A549 (cell line): Measurements from ENCODE around the gene ACOXL. TPM values are rescaled to one million over a fixed set of nuclear protein-coding genes. Genes with fewer than 3 reads are reported as not detected.

ENCODE experiments used
- ATAC-seq, 2 experiments: fragments of 200-7000 bp in 1 of 2; fragments of >200 bp in 1 of 2; cut with Nextera tagmentation in 1 of 2; cut with Tn5 transposase in 1 of 2; 3 replicates each; pipeline versions ENCODE4 v1.8.0 to v1.9.1; 2018 to 2020; ENCODE audit warnings: mild to moderate bottlenecking in 1 of 2, moderate library complexity in 1 of 2
- CTCF ChIA-PET: fragments of 300-600 bp; sonication (Branson Sonifier 250); formaldehyde crosslinking; extraction: SDS; loops from one replicate; lab custom pipeline; 2021; ENCODE audit warnings: antibody characterized with exemption, inconsistent platforms; lab: Yijun Ruan, JAX
- POLR2A ChIA-PET: fragments of 350-600 bp; formaldehyde crosslinking; extraction: SDS; loops from one replicate; lab custom pipeline; 2021; ENCODE audit warnings: antibody characterized with exemption, inconsistent platforms; lab: Yijun Ruan, JAX
- DNase-seq, 2 experiments: peaks; one replicate each; pipeline versions ENCODE4 v3.0.0 to v3.0.0-alpha.2; 2011 to 2016; ENCODE audit warnings: low read depth in 1 of 2, low spot score in 1 of 2
- FAIRE-seq: peaks from 2 replicates; lab custom pipeline; 2011; peaks lifted over from hg19 to GRCh38; lab: Jason Lieb, UNC
- H3K27ac ChIP-seq, 2 experiments: fragments of >200 bp; sonication (Bioruptor Twin); formaldehyde crosslinking; 3 replicates each; pipeline ENCODE4 v1.5.1; 2016 to 2017
- H3K4me1 ChIP-seq: fragments of >200 bp; sonication (Bioruptor Twin); formaldehyde crosslinking; 3 replicates; pipeline ENCODE4 v1.6.1; 2016
- H3K4me2 ChIP-seq: fragments of >200 bp; sonication (Bioruptor Twin); formaldehyde crosslinking; 3 replicates; pipeline ENCODE4 v1.6.1; 2016
- H3K4me3 ChIP-seq: fragments of >200 bp; sonication (Bioruptor Twin); formaldehyde crosslinking; 3 replicates; pipeline ENCODE4 v1.5.1; 2016
- H3K9me3 ChIP-seq: fragments of >200 bp; sonication (Bioruptor Twin); formaldehyde crosslinking; 3 replicates; pipeline ENCODE4 v1.6.1; 2016
- CBX2 ChIP-seq: fragments of 200-600 bp; sonication (generic); IDR thresholded peaks from 2 replicates; pipeline ENCODE4 v1.6.1; 2016; ENCODE audit warnings: low read depth, mild to moderate bottlenecking, borderline replicate concordance
- CHD4 ChIP-seq: fragments of 200-600 bp; sonication (generic); IDR thresholded peaks from 2 replicates; pipeline ENCODE4 v1.6.1; 2016; ENCODE audit warnings: antibody characterized with exemption, mild to moderate bottlenecking, borderline replicate concordance
- EHMT2 ChIP-seq: fragments of 200-600 bp; sonication (generic); IDR thresholded peaks from 2 replicates; pipeline ENCODE4 v1.6.1; 2016; ENCODE audit warnings: antibody characterized with exemption, low read depth, mild to moderate bottlenecking, moderate library complexity
- EP300 ChIP-seq, 2 experiments: fragments of >200 bp; sonication (Bioruptor Twin); formaldehyde crosslinking; IDR thresholded peaks; 2 replicates in 1 of 2; 3 replicates in 1 of 2; pipeline ENCODE4 v1.6.1; 2016 to 2017
- FOSB ChIP-seq: fragments of 250-450 bp; sonication (Bioruptor Pico); IDR thresholded peaks from 2 replicates; pipeline ENCODE4 v1.5.0; 2020; ENCODE audit warnings: mild to moderate bottlenecking, moderate library complexity
- FOSL2 ChIP-seq, 2 experiments: fragments of 450-650 bp in 1 of 2; fragments of >200 bp in 1 of 2; sonication (Bioruptor Twin) in 1 of 2; formaldehyde crosslinking; IDR thresholded peaks; 2 replicates each; pipeline versions ENCODE4 v1.5.0 to v1.6.1; 2016 to 2020; ENCODE audit warnings: mild to moderate bottlenecking in 1 of 2, moderate library complexity in 1 of 2
- FOXS1 ChIP-seq: fragments of 250-450 bp; sonication (Bioruptor Pico); IDR thresholded peaks from 2 replicates; pipeline ENCODE4 v1.5.0; 2020; ENCODE audit warnings: mild to moderate bottlenecking, moderate library complexity
- HOXB5 ChIP-seq: fragments of 250-450 bp; sonication (Bioruptor Pico); IDR thresholded peaks from 2 replicates; pipeline ENCODE4 v1.5.0; 2020; ENCODE audit warnings: mild to moderate bottlenecking, moderate library complexity
- KDM1A ChIP-seq: fragments of 200-600 bp; sonication (generic); IDR thresholded peaks from 2 replicates; pipeline ENCODE4 v1.6.1; 2016; ENCODE audit warnings: low read depth, mild to moderate bottlenecking
- KDM5A ChIP-seq: fragments of 200-600 bp; sonication (generic); IDR thresholded peaks from 2 replicates; pipeline ENCODE4 v1.6.1; 2016; ENCODE audit warnings: antibody characterized with exemption, mild to moderate bottlenecking
- MAFK ChIP-seq: fragments of 450-650 bp; IDR thresholded peaks from 2 replicates; pipeline ENCODE4 v1.6.1; 2014; ENCODE audit not compliant: partially characterized antibody
- MAZ ChIP-seq: fragments of 150-350 bp; IDR thresholded peaks from 2 replicates; pipeline ENCODE4 v1.6.1; 2014; ENCODE audit warnings: antibody characterized with exemption, low read depth, low read length, borderline replicate concordance
- NFE2L2 ChIP-seq: fragments of 150-350 bp; conservative IDR thresholded peaks from 2 replicates; pipeline ENCODE4 v1.6.1; 2014; ENCODE audit warnings: low read length
- PHF8 ChIP-seq: fragments of 200-600 bp; sonication (generic); IDR thresholded peaks from 2 replicates; pipeline ENCODE4 v1.6.1; 2016; ENCODE audit warnings: low read depth, mild to moderate bottlenecking, antibody characterized with exemption, moderate library complexity, borderline replicate concordance
- RARB ChIP-seq: fragments of 250-450 bp; sonication (Bioruptor Pico); IDR thresholded peaks from 2 replicates; pipeline ENCODE4 v1.8.0; 2021; ENCODE audit warnings: mild to moderate bottlenecking, moderate library complexity
- RCOR1 ChIP-seq: fragments of 150-350 bp; IDR thresholded peaks from 2 replicates; pipeline ENCODE4 v1.6.1; 2014; ENCODE audit warnings: antibody characterized with exemption, low read length, low read depth
- RFX5 ChIP-seq: fragments of 450-650 bp; IDR thresholded peaks from 2 replicates; pipeline ENCODE4 v1.7.1; 2014; ENCODE audit warnings: antibody characterized with exemption, mild to moderate bottlenecking, moderate library complexity
- TFCP2L1 ChIP-seq: fragments of 250-450 bp; sonication (Bioruptor Pico); IDR thresholded peaks from 2 replicates; pipeline ENCODE4 v1.5.0; 2021; ENCODE audit warnings: mild to moderate bottlenecking
- ZC3H11A ChIP-seq: fragments of 450-650 bp; IDR thresholded peaks from 2 replicates; pipeline ENCODE4 v1.6.1; 2014; ENCODE audit warnings: antibody characterized with exemption, mild to moderate bottlenecking
- ZFP36 ChIP-seq: fragments of 450-650 bp; IDR thresholded peaks from 2 replicates; pipeline ENCODE4 v1.6.1; 2014; ENCODE audit warnings: borderline replicate concordance; ENCODE audit not compliant: partially characterized antibody
- ZNF302 ChIP-seq: fragments of 250-450 bp; sonication (Bioruptor Pico); IDR thresholded peaks from 2 replicates; pipeline ENCODE4 v1.9.0; 2021; ENCODE audit warnings: inconsistent platforms, mild to moderate bottlenecking, moderate library complexity
- WGBS: methylation state at CpG from one replicate; pipeline ENCODE4 v1.1.6; 2017; ENCODE audit errors: missing lambda C conversion rate; 5-methylcytosine and 5-hydroxymethylcytosine counted together
- polyA plus RNA-seq, 4 experiments: library from polyadenylated mRNA; depleted of rRNA in 3 of 4; stranded (reverse); fragments of >200 nt; fragmentation: RNase III in 1 of 4; extraction: RNeasy Plus Mini Kit Qiagen cat#74134 plus additional on column Dnase treatment in 1 of 4; gene quantifications; 2 replicates in 3 of 4; 3 replicates in 1 of 4; pipeline ENCODE4 v1.2.3, GENCODE V29; 2011 to 2017
- TF ChIP-seq, protein P1 (sequence below): fragments of 250-450 bp; sonication (Bioruptor Pico); IDR thresholded peaks from 2 replicates; pipeline ENCODE4 v1.5.0; 2020; ENCODE audit warnings: low read depth, mild to moderate bottlenecking, moderate library complexity
- TF ChIP-seq, protein P2 (sequence below): IDR thresholded peaks from 2 replicates; pipeline ENCODE4 v1.6.1; 2012; ENCODE audit warnings: low read depth, borderline replicate concordance
- TF ChIP-seq, protein P3 (sequence below): fragments of 150-350 bp; IDR thresholded peaks from 2 replicates; pipeline ENCODE4 v1.6.1; 2014; ENCODE audit warnings: low read depth, mild to moderate bottlenecking, low read length

The ACOXL gene
- polyA plus RNA-seq, 2 of the 4 experiments (the other 2 are of a cell fraction) = not detected

DNA sequence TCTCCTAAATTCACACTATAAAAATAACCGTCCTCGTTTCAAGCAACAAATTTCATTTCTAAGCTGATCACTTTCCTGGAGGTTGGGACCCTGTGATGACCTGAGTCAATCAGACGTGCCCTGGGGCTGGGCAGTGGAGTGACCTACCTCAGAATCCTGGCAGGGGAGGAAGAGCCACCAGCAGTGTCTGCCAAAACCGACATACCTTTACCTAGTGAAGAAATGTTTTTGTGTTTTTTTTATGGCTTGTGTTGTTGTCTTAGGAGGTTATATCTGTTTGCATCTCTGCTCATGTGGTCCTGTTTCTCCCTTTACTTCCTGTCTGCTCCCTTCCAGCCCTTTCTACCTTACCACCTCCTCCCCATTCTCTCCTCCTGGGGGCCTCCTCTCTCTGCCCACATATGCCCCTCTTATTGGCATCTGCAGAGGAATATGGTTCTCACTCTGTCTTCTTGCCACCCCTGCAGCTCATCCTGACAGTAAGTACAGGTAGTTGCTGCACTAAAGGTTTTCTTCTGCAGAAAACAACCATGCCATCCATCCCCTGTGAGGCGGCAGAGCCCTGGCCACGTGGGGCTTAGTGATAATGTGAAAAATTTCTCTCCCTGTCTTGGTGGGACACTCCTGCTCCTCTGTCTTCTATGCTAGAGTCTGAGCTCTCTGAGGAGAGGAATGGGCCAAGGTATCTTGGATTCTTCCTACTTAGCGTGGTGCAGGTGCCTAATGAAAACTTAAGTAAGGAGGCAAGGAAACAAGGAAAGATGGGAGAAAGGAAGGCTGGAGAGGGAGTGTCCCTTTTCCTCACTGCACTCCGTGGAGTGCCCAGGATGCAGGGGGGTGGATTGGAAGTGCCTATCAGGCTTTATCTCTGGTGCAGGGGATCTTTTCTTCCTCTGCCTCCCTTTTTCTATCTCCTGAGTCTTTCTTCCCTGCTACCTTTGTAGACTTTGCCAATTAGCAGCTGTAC, 15.4 kb downstream of the ACOXL start:
- TF ChIP-seq, protein P1, sequence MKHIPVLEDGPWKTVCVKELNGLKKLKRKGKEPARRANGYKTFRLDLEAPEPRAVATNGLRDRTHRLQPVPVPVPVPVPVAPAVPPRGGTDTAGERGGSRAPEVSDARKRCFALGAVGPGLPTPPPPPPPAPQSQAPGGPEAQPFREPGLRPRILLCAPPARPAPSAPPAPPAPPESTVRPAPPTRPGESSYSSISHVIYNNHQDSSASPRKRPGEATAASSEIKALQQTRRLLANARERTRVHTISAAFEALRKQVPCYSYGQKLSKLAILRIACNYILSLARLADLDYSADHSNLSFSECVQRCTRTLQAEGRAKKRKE (CRISPR knock-in tag) = no peak
- TF ChIP-seq MAZ (no peak), CBX2 (no peak)
- H3K4me1 ChIP-seq = no peaks in the 10 kb centered on the region
- POLR2A ChIA-PET = no interaction called here
- no peaks in the 10 kb centered on the region for H3K9me3 ChIP-seq
- WGBS = 33% methylated on average over 8 of the region's 8 CpGs
- CTCF ChIA-PET = interaction anchor here (2.6 kb wide), 1 partner anchor 7 kb away, joined by 10 read pairs; no protein-coding TSS in a partner anchor
- no peak for ATAC-seq
- no peak for FAIRE-seq
- no peak overlapping the region for H3K4me3 ChIP-seq
- no peak overlapping the region for H3K4me2 ChIP-seq
- no peak for DNase-seq
- no peak overlapping the region for H3K27ac ChIP-seq

DNA sequence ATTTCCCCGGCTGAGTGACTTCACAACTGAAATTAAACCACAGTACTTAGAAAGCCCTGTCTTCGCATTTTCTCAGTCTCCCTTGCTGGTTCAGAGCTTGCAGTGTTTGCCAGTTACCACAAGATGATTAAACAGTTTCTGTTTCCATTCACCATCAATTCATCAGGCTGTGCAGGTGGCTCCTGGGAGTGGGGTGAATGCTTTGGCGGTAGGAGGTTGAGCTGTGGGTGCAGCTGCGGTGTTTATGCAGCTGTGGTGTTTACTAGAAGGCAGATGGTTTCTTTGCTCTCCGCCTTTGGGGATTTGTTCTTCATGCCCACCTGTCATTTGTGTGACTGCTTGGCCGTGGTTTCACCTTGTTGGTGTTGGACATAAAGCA, 16.1 kb downstream of the ACOXL start:
- TF ChIP-seq RFX5 (no peak), EHMT2 (no peak), CHD4 (no peak), EP300 (IDR thresholded peaks at IDR 0.05) (no peak), TFCP2L1 (CRISPR knock-in tag) (no peak), RCOR1 (no peak)
- TF ChIP-seq, protein P2, sequence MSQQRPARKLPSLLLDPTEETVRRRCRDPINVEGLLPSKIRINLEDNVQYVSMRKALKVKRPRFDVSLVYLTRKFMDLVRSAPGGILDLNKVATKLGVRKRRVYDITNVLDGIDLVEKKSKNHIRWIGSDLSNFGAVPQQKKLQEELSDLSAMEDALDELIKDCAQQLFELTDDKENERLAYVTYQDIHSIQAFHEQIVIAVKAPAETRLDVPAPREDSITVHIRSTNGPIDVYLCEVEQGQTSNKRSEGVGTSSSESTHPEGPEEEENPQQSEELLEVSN = no peak

DNA sequence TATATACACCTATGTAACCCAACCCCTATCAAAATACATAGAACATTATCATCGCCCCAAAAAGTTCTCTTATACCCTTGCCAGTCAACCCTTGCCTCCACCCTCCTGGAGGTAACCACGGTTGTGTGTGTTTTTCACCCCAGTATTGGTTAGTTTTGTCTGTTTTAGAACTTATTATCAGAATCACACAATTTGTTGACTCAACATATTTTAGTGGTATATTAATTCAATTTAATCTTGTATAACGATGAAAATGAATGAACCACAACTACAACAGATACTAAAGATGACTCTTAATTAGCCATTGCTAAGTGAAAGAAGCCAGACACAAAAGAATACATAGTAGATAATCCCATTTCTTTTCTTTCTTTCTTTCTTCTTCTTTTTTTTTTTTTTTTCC, 19.3 kb downstream of the ACOXL start:
- CTCF ChIA-PET = interaction anchor here (1.5 kb wide), 1 partner anchor 17 kb away, joined by 3 read pairs; no protein-coding TSS in a partner anchor
- no peak for FAIRE-seq
- DNase-seq = no peak
- Histone ChIP-seq H3K4me2 (no peak overlapping the region), H3K4me3 (no peak overlapping the region), H3K27ac (no peak overlapping the region), H3K4me1 (no peaks in the 10 kb centered on the region), H3K9me3 (no peaks in the 10 kb centered on the region)
- POLR2A ChIA-PET = no interaction called here
- no peak for TF ChIP-seq KDM5A
- TF ChIP-seq MAFK = peak; percentile 74
- 16% methylated on average over 3 of the region's 3 CpGs for WGBS
- ATAC-seq = no peak

More for the DNA sequence above, 16.1 kb downstream of the ACOXL start:
- Histone ChIP-seq H3K4me3 (no peak overlapping the region), H3K4me1 (no peaks in the 10 kb centered on the region), H3K27ac (no peak overlapping the region), H3K4me2 (no peak overlapping the region), H3K9me3 (no peaks in the 10 kb centered on the region)
- POLR2A ChIA-PET = no interaction called here
- WGBS = 39% methylated on average over 6 of the region's 6 CpGs
- DNase-seq = no peak
- CTCF ChIA-PET = interaction anchor here (0.8 to 1.0 kb wide), 2 partner anchors 10 to 13 kb away, joined by 3 read pairs; no protein-coding TSS in a partner anchor
- no peak for ATAC-seq
- FAIRE-seq = no peak

DNA sequence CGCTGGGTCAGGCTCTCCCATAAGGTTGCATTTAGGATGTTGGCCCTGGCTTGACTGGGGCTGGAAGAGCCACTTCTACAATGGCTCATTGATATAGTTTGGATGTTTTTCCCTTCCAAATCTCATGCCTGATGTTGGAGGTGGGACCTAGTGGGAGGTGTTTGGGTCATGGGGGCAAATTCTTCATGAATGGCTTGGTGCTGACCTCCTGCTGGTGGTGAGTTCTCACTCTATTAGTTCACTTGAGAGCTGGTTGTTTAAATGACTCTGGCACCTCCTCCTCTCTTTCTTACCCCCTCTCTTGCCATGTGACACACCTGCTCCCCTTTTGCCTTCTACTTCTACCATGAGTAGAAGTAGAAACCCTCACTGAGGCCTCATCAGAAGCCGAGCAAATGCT, 20.5 kb downstream of the ACOXL start:
- no peaks in the 10 kb centered on the region for H3K4me1 ChIP-seq
- TF ChIP-seq RCOR1 (no peak), ZFP36 (no peak), FOXS1 (CRISPR knock-in tag) (no peak), PHF8 (no peak), FOSL2 (IDR thresholded peaks at IDR 0.05) (no peak), FOSL2 (CRISPR knock-in tag; IDR thresholded peaks at IDR 0.05) (no peak), ZNF302 (CRISPR knock-in tag) (no peak), HOXB5 (CRISPR knock-in tag) (no peak), TFCP2L1 (CRISPR knock-in tag) (no peak), KDM1A (no peak), ZC3H11A (no peak), FOSB (CRISPR knock-in tag) (no peak), RARB (CRISPR knock-in tag) (no peak), NFE2L2 (no peak)
- TF ChIP-seq, protein P3, sequence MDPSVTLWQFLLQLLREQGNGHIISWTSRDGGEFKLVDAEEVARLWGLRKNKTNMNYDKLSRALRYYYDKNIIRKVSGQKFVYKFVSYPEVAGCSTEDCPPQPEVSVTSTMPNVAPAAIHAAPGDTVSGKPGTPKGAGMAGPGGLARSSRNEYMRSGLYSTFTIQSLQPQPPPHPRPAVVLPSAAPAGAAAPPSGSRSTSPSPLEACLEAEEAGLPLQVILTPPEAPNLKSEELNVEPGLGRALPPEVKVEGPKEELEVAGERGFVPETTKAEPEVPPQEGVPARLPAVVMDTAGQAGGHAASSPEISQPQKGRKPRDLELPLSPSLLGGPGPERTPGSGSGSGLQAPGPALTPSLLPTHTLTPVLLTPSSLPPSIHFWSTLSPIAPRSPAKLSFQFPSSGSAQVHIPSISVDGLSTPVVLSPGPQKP = no peak
- no peaks in the 10 kb centered on the region; the same call in 2 of the 3 replicates for H3K9me3 ChIP-seq
- no peak for ATAC-seq
- H3K27ac ChIP-seq = no peak overlapping the region
- H3K4me3 ChIP-seq = no peak overlapping the region
- WGBS = 11% methylated on average over 2 of the region's 2 CpGs
- ChIA-PET POLR2A (no interaction called here), CTCF (interaction anchor here (1.5 kb wide), 1 partner anchor 16 kb away, joined by 3 read pairs; no protein-coding TSS in a partner anchor)
- H3K4me2 ChIP-seq = no peak overlapping the region
- FAIRE-seq = no peak
- no peak for DNase-seq
